Stimulated activated CD8-positive, alpha-beta memory T cell treated with anti-CD3 and anti-CD28 coated beads, Interleukin-2, amount 100 ng/mL, for 48 hours (primary cell): ENCODE measurements around the gene BAHD1.

Experiments used
- DNase-seq, 2 donors: peaks; one replicate each; pipeline ENCODE4 v3.0.0-alpha.2; 2020; ENCODE audit warnings: low read depth in 2 of 2

BAHD1 gene

GRCh38 chr15:40498891-40499290, 58.1 kb downstream of the BAHD1 start:
- no peak for DNase-seq

GRCh38 chr15:40499931-40500330, 59.2 kb downstream of the BAHD1 start:
- no peak for DNase-seq

- no peak for DNase-seq
Observed at GRCh38 chr15:40500568-40501330, 60.0 kb downstream of the BAHD1 start.

GRCh38 chr15:40501487-40501886, 60.7 kb downstream of the BAHD1 start:
- DNase-seq: no peak

GRCh38 chr15:40506964-40507571, 66.3 kb downstream of the BAHD1 start:
- peak; percentile 61 to 63 for DNase-seq

GRCh38 chr15:40508216-40508615, 67.5 kb downstream of the BAHD1 start:
- DNase-seq: no peak

- no peak for DNase-seq
Observed at GRCh38 chr15:40510201-40510600, 69.4 kb downstream of the BAHD1 start.

- no peak for DNase-seq
Observed at GRCh38 chr15:40511093-40511471, 70.3 kb downstream of the BAHD1 start.

- DNase-seq: peak in 1 of 2 donors; percentile 25
Observed at GRCh38 chr15:40511472-40512133, 70.8 kb downstream of the BAHD1 start.

- DNase-seq: no peak
Observed at GRCh38 chr15:40512440-40512839, 71.7 kb downstream of the BAHD1 start.

GRCh38 chr15:40513609-40514008, 72.9 kb downstream of the BAHD1 start:
- DNase-seq: no peak

- DNase-seq: no peak
Observed at GRCh38 chr15:40516322-40516721, 75.6 kb downstream of the BAHD1 start.
